Measurements from ENCODE around the gene MED27. TPM values are rescaled to one million over a fixed set of nuclear protein-coding genes. Genes with fewer than 3 reads are reported as not detected.

The MED27 gene
- total and polyA plus RNA-seq, 2 of the 4 experiments (the other 2 are of a cell fraction) = 50.2 to 63.4 TPM

- Histone ChIP-seq H2AFZ (replicated peaks; ENCODE audit: low read length, poor library complexity) (no peak overlapping the region), H4K8ac (ENCODE audit: low read depth in 2 of 2, low read length in 2 of 2) (no peak overlapping the region), H3K4me2 (ENCODE audit: low read depth, low read length) (no peak overlapping the region), H3K14ac (replicated peaks; ENCODE audit: low read depth, low read length) (no peak overlapping the region), H3K23ac (ENCODE audit: low read depth, low read length) (no peak overlapping the region), H4K20me1 (ENCODE audit: insufficient read depth, low read length) (peaks cover 17% of the 10 kb centered on the region; the same call in 1 of the 2 replicates), H4K91ac (ENCODE audit: insufficient read depth, low read depth, low read length) (no peak overlapping the region), H3K9me1 (ENCODE audit: insufficient read depth, low read length) (peaks cover 2% of the 10 kb centered on the region; the same call in 1 of the 2 replicates), H3K9ac (ENCODE audit: low read depth, low read length) (no peak overlapping the region), H3K4ac (ENCODE audit: low read depth, low read length) (no peak overlapping the region), H3K79me1 (ENCODE audit: low read depth in 1 of 2, low read length in 2 of 2) (peaks cover 16 to 34% of the 10 kb centered on the region in 2 experiments; a peak in 3 of 4 replicates), H2BK5ac (ENCODE audit: low read depth, low read length, poor library complexity, severe bottlenecking) (no peak overlapping the region), H3K4me3 (ENCODE audit: insufficient read depth, low read depth, low read length) (no peak overlapping the region), H4K5ac (ENCODE audit: low read depth, low read length) (no peak overlapping the region), H2BK20ac (ENCODE audit: low read depth, low read length) (no peak overlapping the region), H3K36me3 (ENCODE audit: control insufficient read depth, insufficient read depth, low read length) (no peaks in the 10 kb centered on the region), H3K56ac (ENCODE audit: extremely low read depth, insufficient read depth, low read length) (no peak overlapping the region), H2BK15ac (ENCODE audit: low read depth, low read length) (no peak overlapping the region), H2AK9ac (replicated peaks; ENCODE audit: low read depth, low read length, poor library complexity) (no peak overlapping the region), H3K27me3 (ENCODE audit: control insufficient read depth, insufficient read depth, low read length) (no peaks in the 10 kb centered on the region), H3K4me1 (ENCODE audit: control insufficient read depth, insufficient read depth, low read length) (peaks cover 2% of the 10 kb centered on the region; the same call in 1 of the 2 replicates), H3K9me3 (ENCODE audit: control insufficient read depth, insufficient read depth, low read length) (no peaks in the 10 kb centered on the region), H3K27ac (ENCODE audit: insufficient read depth, low read length) (no peak overlapping the region), H2BK120ac (ENCODE audit: low read depth, low read length) (no peak overlapping the region), H2AK5ac (ENCODE audit: low read depth, low read length) (no peak overlapping the region), H3K18ac (ENCODE audit: low read depth, low read length) (no peak overlapping the region)
- CTCF ChIA-PET = no interaction called here
- DNase-seq (no peak), ATAC-seq (ENCODE audit: low read depth) (no peak)
- WGBS, 2 experiments (ENCODE audit: extremely low coverage in 2 of 2, insufficient read length in 1 of 2) = no CpG with 5 or more reads among the region's 4 CpGs
- dilution Hi-C loops (cut with HindIII; ENCODE audit: low sequenced_read_pairs, unreplicated experiment) (no loop called here), intact Hi-C loops (cut with micrococcal nuclease) (no loop called here), in situ Hi-C loops (cut with MboI; ENCODE audit: low sequenced_read_pairs) (no loop called here)
- POLR2A ChIA-PET (ENCODE audit: unreplicated experiment) = no interaction called here
- no TSS peak for BruUV-seq (replicated peaks)
- TF ChIP-seq RFX5 (IDR thresholded peaks at IDR 0.05; ENCODE audit: low read depth, low read length) (no peak), CTCF (conservative IDR thresholded peaks at IDR 0.05; ENCODE audit: low read depth, low read length) (no peak), SMC3 (IDR thresholded peaks at IDR 0.05; ENCODE audit: low read depth, low read length) (no peak)
Measured at GRCh38 chr9:131965103-131965502, 114.6 kb downstream of the MED27 start.
